Caco-2 (cell line): ENCODE results near the gene IFT81. TPM values are rescaled to one million over a fixed set of nuclear protein-coding genes. Genes with fewer than 3 reads are reported as not detected.

Experiments
- BruUV-seq: library from RNA; stranded (reverse); fragments of 400-500 nt; replicated peaks from 2 replicates; lab custom pipeline; 2021; lab: Mats Ljungman, UMichigan
- CTCF ChIA-PET: fragments of 300-600 bp; sonication (Branson Sonifier 250); formaldehyde crosslinking; loops from one replicate; lab custom pipeline; 2022; ENCODE audit warnings: antibody characterized with exemption; lab: Charles Lee
- POLR2A ChIA-PET: fragments of 300-600 bp; sonication (Branson Sonifier 250); formaldehyde crosslinking; loops from one replicate; lab custom pipeline; 2022; ENCODE audit warnings: antibody characterized with exemption; lab: Charles Lee
- DNase-seq, 2 experiments: peaks; one replicate each; pipeline versions ENCODE4 v3.0.0 to v3.0.0-alpha.2; 2020 to 2022
- H3K27me3 ChIP-seq: replicated peaks from 2 replicates; pipeline ENCODE4 v1.6.0; 2011; ENCODE audit warnings: low read length; ENCODE audit not compliant: control insufficient read depth, insufficient read depth
- H3K36me3 ChIP-seq: 2 replicates; pipeline ENCODE4 v1.5.1; 2011; ENCODE audit warnings: low read length; ENCODE audit not compliant: control insufficient read depth, insufficient read depth
- H3K4me1 ChIP-seq: fragments of 250-450 bp; sonication (Bioruptor Pico); 2 replicates; pipeline ENCODE4 v1.5.1; 2020; ENCODE audit warnings: mild to moderate bottlenecking
- H3K4me3 ChIP-seq: 2 replicates; pipeline ENCODE4 v1.5.1; 2011; ENCODE audit warnings: low read depth, mild to moderate bottlenecking, control low read depth, low read length
- H3K9me3 ChIP-seq: fragments of 250-450 bp; sonication (Bioruptor Pico); 2 replicates; pipeline ENCODE4 v1.5.1; 2020; ENCODE audit warnings: mild to moderate bottlenecking, moderate library complexity
- H3K27ac Mint-ChIP-seq: one replicate; pipeline ENCODE4 v1.8.0; 2022; ENCODE audit warnings: mixed read lengths; ENCODE audit not compliant: unreplicated experiment
- H3K27me3 Mint-ChIP-seq: one replicate; pipeline ENCODE4 v1.8.0; 2022; ENCODE audit warnings: mixed read lengths; ENCODE audit not compliant: insufficient read depth, unreplicated experiment
- H3K36me3 Mint-ChIP-seq: one replicate; pipeline ENCODE4 v1.8.0; 2022; ENCODE audit warnings: mild to moderate bottlenecking, mixed read lengths; ENCODE audit not compliant: insufficient read depth, unreplicated experiment
- H3K4me1 Mint-ChIP-seq: one replicate; pipeline ENCODE4 v1.8.0; 2022; ENCODE audit warnings: low read depth, mixed read lengths; ENCODE audit not compliant: unreplicated experiment
- H3K4me3 Mint-ChIP-seq: one replicate; pipeline ENCODE4 v1.8.0; 2022; ENCODE audit warnings: mild to moderate bottlenecking, moderate library complexity, mixed read lengths; ENCODE audit not compliant: unreplicated experiment
- H3K9me3 Mint-ChIP-seq: one replicate; pipeline ENCODE4 v1.8.0; 2022; ENCODE audit warnings: mixed read lengths; ENCODE audit not compliant: unreplicated experiment
- intact Hi-C: fragments of 100-400 bp; cut with micrococcal nuclease; formaldehyde crosslinking; loops from one replicate; pipeline ENCODE4 v1.10.0; 2022; ENCODE audit not compliant: unreplicated experiment
- total RNA-seq: library from RNA; stranded (reverse); gene quantifications from 2 replicates; pipeline ENCODE4 v1.2.3, GENCODE V29; 2022
- TF ChIP-seq, protein P1 (sequence below), 2 experiments: fragments of 200-600 bp in 1 of 2; IDR thresholded peaks; 1 replicate in 1 of 2; 2 replicates in 1 of 2; pipeline versions ENCODE4 v1.5.1 to v1.8.0; 2011 to 2022; ENCODE audit warnings: antibody characterized with exemption in 1 of 2, control low read depth in 1 of 2, inconsistent platforms in 1 of 2, low read depth in 1 of 2, low read length in 1 of 2, mild to moderate bottlenecking in 1 of 2, moderate library complexity in 1 of 2; ENCODE audit not compliant: insufficient read depth in 1 of 2, severe bottlenecking in 1 of 2, unreplicated experiment in 1 of 2

The IFT81 gene
- total RNA-seq, 1 experiment from 2014 or later = 5.9 TPM

DNA sequence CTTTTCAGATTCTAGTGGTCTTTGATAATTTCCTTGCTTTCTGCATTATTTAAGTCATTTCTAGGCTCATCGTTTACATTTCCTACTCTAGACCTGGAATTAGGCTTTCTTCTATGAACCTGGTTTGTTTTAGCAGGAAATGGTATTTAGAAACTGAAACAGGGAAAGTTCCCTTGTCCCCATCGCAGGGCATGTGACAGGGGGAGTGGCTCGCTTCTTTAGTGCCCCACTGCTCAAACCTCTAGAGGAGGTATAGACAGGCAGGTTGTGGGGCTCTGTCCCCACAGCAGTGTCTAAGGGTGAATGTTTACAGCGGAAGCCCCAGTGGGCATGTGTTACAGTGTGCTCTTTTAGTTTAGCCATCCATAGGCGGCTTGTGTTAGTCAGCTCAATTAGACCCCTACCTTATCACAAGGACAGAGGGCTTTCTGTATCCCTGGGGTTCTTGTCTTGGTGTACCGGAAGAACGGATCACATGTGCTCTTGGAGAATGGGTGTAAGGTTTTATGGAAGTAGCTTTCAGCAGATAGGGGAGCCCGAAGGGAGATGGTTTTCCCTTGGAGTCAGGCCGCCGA lies 25.0 kb downstream of the IFT81 start:
- Mint-ChIP-seq H3K4me1 (no peaks in the 10 kb centered on the region), H3K27me3 (no peaks in the 10 kb centered on the region), H3K27ac (no peak overlapping the region), H3K9me3 (no peaks in the 10 kb centered on the region), H3K36me3 (no peaks in the 10 kb centered on the region), H3K4me3 (no peak overlapping the region)
- no peaks in the 10 kb centered on the region for H3K27me3 ChIP-seq
- H3K4me3 ChIP-seq = no peak overlapping the region
- H3K36me3 ChIP-seq = no peaks in the 10 kb centered on the region
- no TSS peak for BruUV-seq
- CTCF ChIA-PET = no interaction called here
- no peaks in the 10 kb centered on the region for H3K4me1 ChIP-seq
- intact Hi-C loops = no loop called here
- POLR2A ChIA-PET = no interaction called here
- TF ChIP-seq, protein P1, sequence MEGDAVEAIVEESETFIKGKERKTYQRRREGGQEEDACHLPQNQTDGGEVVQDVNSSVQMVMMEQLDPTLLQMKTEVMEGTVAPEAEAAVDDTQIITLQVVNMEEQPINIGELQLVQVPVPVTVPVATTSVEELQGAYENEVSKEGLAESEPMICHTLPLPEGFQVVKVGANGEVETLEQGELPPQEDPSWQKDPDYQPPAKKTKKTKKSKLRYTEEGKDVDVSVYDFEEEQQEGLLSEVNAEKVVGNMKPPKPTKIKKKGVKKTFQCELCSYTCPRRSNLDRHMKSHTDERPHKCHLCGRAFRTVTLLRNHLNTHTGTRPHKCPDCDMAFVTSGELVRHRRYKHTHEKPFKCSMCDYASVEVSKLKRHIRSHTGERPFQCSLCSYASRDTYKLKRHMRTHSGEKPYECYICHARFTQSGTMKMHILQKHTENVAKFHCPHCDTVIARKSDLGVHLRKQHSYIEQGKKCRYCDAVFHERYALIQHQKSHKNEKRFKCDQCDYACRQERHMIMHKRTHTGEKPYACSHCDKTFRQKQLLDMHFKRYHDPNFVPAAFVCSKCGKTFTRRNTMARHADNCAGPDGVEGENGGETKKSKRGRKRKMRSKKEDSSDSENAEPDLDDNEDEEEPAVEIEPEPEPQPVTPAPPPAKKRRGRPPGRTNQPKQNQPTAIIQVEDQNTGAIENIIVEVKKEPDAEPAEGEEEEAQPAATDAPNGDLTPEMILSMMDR (IDR thresholded peaks at IDR 0.05; ENCODE audit: insufficient read depth in 1 of 2, low read depth in 1 of 2, low read length in 1 of 2, severe bottlenecking in 1 of 2, unreplicated experiment in 1 of 2) = no peak
- H3K9me3 ChIP-seq = no peaks in the 10 kb centered on the region
- no peak for DNase-seq

GRCh38 chr12:110156766-110157165 lies 32.6 kb downstream of the IFT81 start:
- no TSS peak for BruUV-seq
- TF ChIP-seq, protein P1 (IDR thresholded peaks at IDR 0.05; ENCODE audit: insufficient read depth in 1 of 2, low read depth in 1 of 2, low read length in 1 of 2, severe bottlenecking in 1 of 2, unreplicated experiment in 1 of 2) = no peak
- H3K4me1 ChIP-seq = no peaks in the 10 kb centered on the region
- Mint-ChIP-seq H3K27ac (no peak overlapping the region), H3K4me3 (no peak overlapping the region), H3K27me3 (no peaks in the 10 kb centered on the region), H3K4me1 (no peaks in the 10 kb centered on the region), H3K9me3 (peaks cover 10% of the 10 kb centered on the region), H3K36me3 (no peaks in the 10 kb centered on the region)
- H3K9me3 ChIP-seq = 0 out of 2 replicates have a peak, but pooled peaks cover 5% of the 10 kb centered on the region
- no peaks in the 10 kb centered on the region for H3K36me3 ChIP-seq
- intact Hi-C loops = no loop called here
- H3K27me3 ChIP-seq = no peaks in the 10 kb centered on the region
- CTCF ChIA-PET = interaction anchor here (1.2 kb wide), 1 partner anchor 11 kb away, joined by 4 read pairs; no protein-coding TSS in a partner anchor
- POLR2A ChIA-PET = no interaction called here
- no peak for DNase-seq
- no peak overlapping the region for H3K4me3 ChIP-seq

DNA sequence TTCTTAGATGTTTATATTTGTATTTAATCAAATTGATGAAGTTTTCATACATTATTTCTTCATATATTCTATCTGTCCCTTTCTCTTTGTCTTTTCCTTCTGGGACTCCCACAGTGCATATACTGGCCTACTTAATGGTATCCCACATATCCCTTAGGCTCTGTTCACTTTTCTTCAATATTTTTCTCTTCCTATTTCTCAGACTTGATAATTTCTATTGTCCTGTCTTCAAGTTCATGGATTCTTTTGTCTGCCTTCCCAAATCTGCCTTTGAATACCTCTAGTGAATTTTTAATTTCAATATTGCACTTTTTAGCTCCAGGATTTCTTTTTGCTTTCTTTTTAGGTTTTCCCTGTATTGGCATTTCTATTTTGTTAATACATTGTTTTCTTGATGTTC lies 33.4 kb downstream of the IFT81 start:
- no peaks in the 10 kb centered on the region for H3K36me3 ChIP-seq
- Mint-ChIP-seq H3K4me3 (no peak overlapping the region), H3K27ac (no peak overlapping the region), H3K36me3 (peaks cover under 1% of the 10 kb centered on the region), H3K9me3 (peaks cover 10% of the 10 kb centered on the region), H3K27me3 (no peaks in the 10 kb centered on the region), H3K4me1 (no peaks in the 10 kb centered on the region)
- H3K4me3 ChIP-seq = no peak overlapping the region
- ChIA-PET CTCF (no interaction called here), POLR2A (no interaction called here)
- TF ChIP-seq, protein P1 (IDR thresholded peaks at IDR 0.05; ENCODE audit: insufficient read depth in 1 of 2, low read depth in 1 of 2, low read length in 1 of 2, severe bottlenecking in 1 of 2, unreplicated experiment in 1 of 2) = no peak
- no peaks in the 10 kb centered on the region for H3K4me1 ChIP-seq
- no TSS peak for BruUV-seq
- intact Hi-C loops = no loop called here
- no peaks in the 10 kb centered on the region for H3K27me3 ChIP-seq
- DNase-seq = no peak
- 0 out of 2 replicates have a peak, but pooled peaks cover 5% of the 10 kb centered on the region for H3K9me3 ChIP-seq
